ENCODE data around the gene DNAAF9. TPM values are rescaled to one million over a fixed set of nuclear protein-coding genes. Genes with fewer than 3 reads are reported as not detected.

DNAAF9 gene
- total RNA-seq, 2 experiments from 2014 or later: 0.23 TPM; not detected in 1

- Histone ChIP-seq H3K27ac (ENCODE audit: low read depth, low read length, poor library complexity, severe bottlenecking) (no peak overlapping the region), H3K4me1 (ENCODE audit: insufficient read depth, low read length, poor library complexity, severe bottlenecking) (no peaks in the 10 kb centered on the region), H3K4me2 (ENCODE audit: low read length) (no peak overlapping the region), H2AFZ (ENCODE audit: low read length) (no peak overlapping the region), H4K20me1 (ENCODE audit: insufficient read depth, low read length) (no peaks in the 10 kb centered on the region), H3K36me3 (ENCODE audit: insufficient read depth, low read length) (no peaks in the 10 kb centered on the region), H3K4me3 (ENCODE audit: low read depth, low read length, poor library complexity, severe bottlenecking) (no peak overlapping the region), H3K9me3 (ENCODE audit: low read length) (no peaks in the 10 kb centered on the region), H3K79me2 (ENCODE audit: insufficient read depth, low read depth, low read length) (no peaks in the 10 kb centered on the region), H3K9me2 (ENCODE audit: insufficient read depth, low read length) (no peaks in the 10 kb centered on the region)
- no peak for DNase-seq (ENCODE audit: low spot score)
- ChIA-PET POLR2A (interaction anchor here (0.7 kb wide), 1 partner anchor 100 kb away, joined by 3 read pairs; no protein-coding TSS in a partner anchor), CTCF (ENCODE audit: unreplicated experiment) (no interaction called here)
- intact Hi-C loops (cut with micrococcal nuclease; ENCODE audit: unreplicated experiment): no loop called here
- TF ChIP-seq, protein P1, sequence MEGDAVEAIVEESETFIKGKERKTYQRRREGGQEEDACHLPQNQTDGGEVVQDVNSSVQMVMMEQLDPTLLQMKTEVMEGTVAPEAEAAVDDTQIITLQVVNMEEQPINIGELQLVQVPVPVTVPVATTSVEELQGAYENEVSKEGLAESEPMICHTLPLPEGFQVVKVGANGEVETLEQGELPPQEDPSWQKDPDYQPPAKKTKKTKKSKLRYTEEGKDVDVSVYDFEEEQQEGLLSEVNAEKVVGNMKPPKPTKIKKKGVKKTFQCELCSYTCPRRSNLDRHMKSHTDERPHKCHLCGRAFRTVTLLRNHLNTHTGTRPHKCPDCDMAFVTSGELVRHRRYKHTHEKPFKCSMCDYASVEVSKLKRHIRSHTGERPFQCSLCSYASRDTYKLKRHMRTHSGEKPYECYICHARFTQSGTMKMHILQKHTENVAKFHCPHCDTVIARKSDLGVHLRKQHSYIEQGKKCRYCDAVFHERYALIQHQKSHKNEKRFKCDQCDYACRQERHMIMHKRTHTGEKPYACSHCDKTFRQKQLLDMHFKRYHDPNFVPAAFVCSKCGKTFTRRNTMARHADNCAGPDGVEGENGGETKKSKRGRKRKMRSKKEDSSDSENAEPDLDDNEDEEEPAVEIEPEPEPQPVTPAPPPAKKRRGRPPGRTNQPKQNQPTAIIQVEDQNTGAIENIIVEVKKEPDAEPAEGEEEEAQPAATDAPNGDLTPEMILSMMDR (conservative IDR thresholded peaks at IDR 0.05; ENCODE audit: low read length): no peak
- TF ChIP-seq EZH2phosphoT487 (IDR thresholded peaks at IDR 0.05; ENCODE audit: borderline replicate concordance, low read depth, low read length): no peak
- BruUV-seq (replicated peaks): no TSS peak
Measured at GRCh38 chr20:3400260-3401155, 7.0 kb downstream of the DNAAF9 start.

- BruUV-seq (replicated peaks): no TSS peak
- no peak overlapping the region for H3K27ac ChIP-seq (ENCODE audit: low read depth, low read length, poor library complexity, severe bottlenecking)
- TF ChIP-seq, protein P1 (conservative IDR thresholded peaks at IDR 0.05; ENCODE audit: low read length): no peak
- no peak for TF ChIP-seq EZH2phosphoT487 (IDR thresholded peaks at IDR 0.05; ENCODE audit: borderline replicate concordance, low read depth, low read length)
- intact Hi-C loops (cut with micrococcal nuclease; ENCODE audit: unreplicated experiment): no loop called here
- POLR2A ChIA-PET: no interaction called here
- H4K20me1 ChIP-seq (ENCODE audit: insufficient read depth, low read length): no peaks in the 10 kb centered on the region
- no peaks in the 10 kb centered on the region for H3K79me2 ChIP-seq (ENCODE audit: insufficient read depth, low read depth, low read length)
- no peaks in the 10 kb centered on the region for H3K9me3 ChIP-seq (ENCODE audit: low read length)
- CTCF ChIA-PET (ENCODE audit: unreplicated experiment): interaction anchor here (0.6 kb wide), 1 partner anchor 55 kb away, joined by 4 read pairs; no protein-coding TSS in a partner anchor
- no peaks in the 10 kb centered on the region for H3K9me2 ChIP-seq (ENCODE audit: insufficient read depth, low read length)
- no peak overlapping the region for H3K4me3 ChIP-seq (ENCODE audit: low read depth, low read length, poor library complexity, severe bottlenecking)
- no peaks in the 10 kb centered on the region for H3K36me3 ChIP-seq (ENCODE audit: insufficient read depth, low read length)
- DNase-seq (ENCODE audit: low spot score): no peak
- H2AFZ ChIP-seq (ENCODE audit: low read length): no peak overlapping the region
- no peaks in the 10 kb centered on the region for H3K4me1 ChIP-seq (ENCODE audit: insufficient read depth, low read length, poor library complexity, severe bottlenecking)
- H3K4me2 ChIP-seq (ENCODE audit: low read length): no peak overlapping the region
Measured at GRCh38 chr20:3398681-3399252, 8.7 kb downstream of the DNAAF9 start.

- Histone ChIP-seq H3K4me3 (ENCODE audit: low read depth, low read length, poor library complexity, severe bottlenecking) (no peak overlapping the region), H3K27ac (ENCODE audit: low read depth, low read length, poor library complexity, severe bottlenecking) (no peak overlapping the region), H3K9me3 (ENCODE audit: low read length) (no peaks in the 10 kb centered on the region), H3K79me2 (ENCODE audit: insufficient read depth, low read depth, low read length) (no peaks in the 10 kb centered on the region), H2AFZ (ENCODE audit: low read length) (no peak overlapping the region), H3K4me2 (ENCODE audit: low read length) (no peak overlapping the region), H3K4me1 (ENCODE audit: insufficient read depth, low read length, poor library complexity, severe bottlenecking) (no peaks in the 10 kb centered on the region), H3K36me3 (ENCODE audit: insufficient read depth, low read length) (no peaks in the 10 kb centered on the region), H4K20me1 (ENCODE audit: insufficient read depth, low read length) (no peaks in the 10 kb centered on the region), H3K9me2 (ENCODE audit: insufficient read depth, low read length) (no peaks in the 10 kb centered on the region)
- POLR2A ChIA-PET: no interaction called here
- TF ChIP-seq, protein P1 (conservative IDR thresholded peaks at IDR 0.05; ENCODE audit: low read length): no peak
- TF ChIP-seq EZH2phosphoT487 (IDR thresholded peaks at IDR 0.05; ENCODE audit: borderline replicate concordance, low read depth, low read length): no peak
- CTCF ChIA-PET (ENCODE audit: unreplicated experiment): no interaction called here
- no TSS peak for BruUV-seq (replicated peaks)
- DNase-seq (ENCODE audit: low spot score): no peak
- intact Hi-C loops (cut with micrococcal nuclease; ENCODE audit: unreplicated experiment): no loop called here
Measured at GRCh38 chr20:3396492-3396891, 11.0 kb downstream of the DNAAF9 start.
